Skeletal muscle tissue (tissue), 4 donors: ENCODE data around the gene FGF5. TPM values are rescaled to one million over a fixed set of nuclear protein-coding genes. Genes with fewer than 3 reads are reported as not detected.
"Not testable (repeated sequence)": the region's sequence is repeated elsewhere in the genome, so short reads cannot be mapped to it uniquely, and the experiment has no call there.

Experiments used
- H3K27ac ChIP-seq: one replicate; pipeline ENCODE4 v1.7.0; 2013; ENCODE audit warnings: mild to moderate bottlenecking, low read depth, low read length, inconsistent platforms
- H3K27me3 ChIP-seq, 3 donors: one replicate each; pipeline ENCODE4 v1.7.0; 2013; ENCODE audit warnings: low read length in 3 of 3; ENCODE audit not compliant: control insufficient read depth in 3 of 3, insufficient read depth in 3 of 3
- H3K36me3 ChIP-seq, 3 donors: one replicate each; pipeline ENCODE4 v1.7.0; 2013; ENCODE audit warnings: low read length in 3 of 3; ENCODE audit not compliant: control insufficient read depth in 3 of 3, insufficient read depth in 3 of 3
- H3K4me1 ChIP-seq, 3 donors: one replicate each; pipeline ENCODE4 v1.7.0; 2013; ENCODE audit warnings: low read length in 3 of 3, mild to moderate bottlenecking in 3 of 3; ENCODE audit not compliant: control insufficient read depth in 3 of 3, insufficient read depth in 3 of 3
- H3K4me3 ChIP-seq, 3 donors: one replicate each; pipeline ENCODE4 v1.7.0; 2013; ENCODE audit warnings: low read length in 3 of 3
- H3K9ac ChIP-seq, 3 donors: one replicate each; pipeline ENCODE4 v1.7.0; 2013; ENCODE audit warnings: low read length in 3 of 3, mild to moderate bottlenecking in 3 of 3, moderate library complexity in 2 of 3, low read depth in 1 of 3
- H3K9me3 ChIP-seq, 3 donors: one replicate each; pipeline ENCODE4 v1.7.0; 2013; ENCODE audit warnings: low read length in 3 of 3; ENCODE audit not compliant: control insufficient read depth in 3 of 3
- total RNA-seq: library from RNA; depleted of rRNA; stranded (reverse); fragments of >200 nt; gene quantifications from one replicate; pipeline ENCODE4 v1.2.3, GENCODE V29; 2014
- donor health status: Osteomylitis.

The FGF5 gene
- total RNA-seq, 1 donor from 2014 or later: 0.52 TPM

GRCh38 chr4:80307774-80308465 is 41.5 kb downstream of the FGF5 start:
- Histone ChIP-seq H3K4me1 (no peaks in the 10 kb centered on the region), H3K9ac (no peak overlapping the region), H3K4me3 (no peak overlapping the region), H3K9me3 (no peaks in the 10 kb centered on the region), H3K27ac (no peak overlapping the region), H3K27me3 (peaks cover 0 to 9% (median 3%) of the 10 kb centered on the region in 3 donors), H3K36me3 (no peaks in the 10 kb centered on the region)

GRCh38 chr4:80308466-80308822 is 42.0 kb downstream of the FGF5 start:
- H3K9ac ChIP-seq: no peak overlapping the region
- no peaks in the 10 kb centered on the region for H3K4me1 ChIP-seq
- H3K9me3 ChIP-seq: no peaks in the 10 kb centered on the region
- H3K27me3 ChIP-seq: peaks cover 0 to 9% (median 3%) of the 10 kb centered on the region in 3 donors
- no peak overlapping the region for H3K4me3 ChIP-seq
- H3K27ac ChIP-seq: no peak overlapping the region
- H3K36me3 ChIP-seq: no peaks in the 10 kb centered on the region

- Histone ChIP-seq H3K4me1 (no peaks in the 10 kb centered on the region), H3K27me3 (peaks cover 0 to 9% (median 3%) of the 10 kb centered on the region in 3 donors), H3K9ac (no peak overlapping the region), H3K4me3 (no peak overlapping the region), H3K27ac (no peak overlapping the region), H3K36me3 (no peaks in the 10 kb centered on the region), H3K9me3 (no peaks in the 10 kb centered on the region)
These were observed 43.0 kb downstream of the FGF5 start for GRCh38 chr4:80309294-80310004.

- H3K9me3 ChIP-seq: no peaks in the 10 kb centered on the region
- no peaks in the 10 kb centered on the region for H3K4me1 ChIP-seq
- no peaks in the 10 kb centered on the region for H3K36me3 ChIP-seq
- no peak overlapping the region for H3K27ac ChIP-seq
- no peak overlapping the region for H3K4me3 ChIP-seq
- no peak overlapping the region for H3K9ac ChIP-seq
- H3K27me3 ChIP-seq: peaks cover 0 to 6% (median 3%) of the 10 kb centered on the region in 3 donors
These were observed 44.7 kb downstream of the FGF5 start for GRCh38 chr4:80311130-80311529.

- Histone ChIP-seq H3K4me3 (no peak overlapping the region), H3K27me3 (peaks cover 0 to 6% (median 3%) of the 10 kb centered on the region in 3 donors), H3K4me1 (no peaks in the 10 kb centered on the region)
These were observed 45.7 kb downstream of the FGF5 start for GRCh38 chr4:80312124-80312523.

GRCh38 chr4:80313627-80314026 is 47.2 kb downstream of the FGF5 start:
- Histone ChIP-seq H3K9ac (no peak overlapping the region), H3K9me3 (no peaks in the 10 kb centered on the region), H3K4me3 (no peak overlapping the region), H3K36me3 (no peaks in the 10 kb centered on the region), H3K4me1 (no peaks in the 10 kb centered on the region), H3K27me3 (peaks cover 0 to 6% (median 0%) of the 10 kb centered on the region in 3 donors), H3K27ac (no peak overlapping the region)

More at GRCh38 chr4:80312124-80312523, 45.7 kb downstream of the FGF5 start:
- Histone ChIP-seq H3K27ac (no peak overlapping the region), H3K36me3 (no peaks in the 10 kb centered on the region), H3K9me3 (no peaks in the 10 kb centered on the region), H3K9ac (no peak overlapping the region)

GRCh38 chr4:80315848-80316247 is 49.4 kb downstream of the FGF5 start:
- H3K27me3 ChIP-seq, H3K4me1 ChIP-seq, H3K36me3 ChIP-seq, H3K27ac ChIP-seq, H3K4me3 ChIP-seq, H3K9ac ChIP-seq, H3K9me3 ChIP-seq: not testable (repeated sequence)

GRCh38 chr4:80321341-80321740 is 54.9 kb downstream of the FGF5 start:
- Histone ChIP-seq H3K36me3 (no peaks in the 10 kb centered on the region), H3K9me3 (no peaks in the 10 kb centered on the region), H3K4me3 (no peak overlapping the region), H3K27me3 (no peaks in the 10 kb centered on the region), H3K27ac (no peak overlapping the region), H3K9ac (no peak overlapping the region), H3K4me1 (peaks cover 4 to 5% (median 4%) of the 10 kb centered on the region in 3 donors)

- Histone ChIP-seq H3K27me3 (no peaks in the 10 kb centered on the region), H3K27ac (no peak overlapping the region), H3K36me3 (no peaks in the 10 kb centered on the region), H3K4me1 (peaks cover 4 to 5% (median 4%) of the 10 kb centered on the region in 3 donors), H3K9me3 (no peaks in the 10 kb centered on the region), H3K9ac (no peak overlapping the region), H3K4me3 (no peak overlapping the region)
These were observed 55.3 kb downstream of the FGF5 start for GRCh38 chr4:80321776-80322175.

GRCh38 chr4:80322716-80323115 is 56.3 kb downstream of the FGF5 start:
- H3K27me3 ChIP-seq: no peaks in the 10 kb centered on the region
- H3K27ac ChIP-seq: no peak overlapping the region
- H3K4me1 ChIP-seq: peaks cover 4 to 5% (median 4%) of the 10 kb centered on the region in 3 donors
- H3K9ac ChIP-seq: no peak overlapping the region
- no peaks in the 10 kb centered on the region for H3K36me3 ChIP-seq
- no peak overlapping the region for H3K4me3 ChIP-seq
- no peaks in the 10 kb centered on the region for H3K9me3 ChIP-seq
